ENCODE measurements around the gene DYNC1I1.

Gene DYNC1I1

DNA sequence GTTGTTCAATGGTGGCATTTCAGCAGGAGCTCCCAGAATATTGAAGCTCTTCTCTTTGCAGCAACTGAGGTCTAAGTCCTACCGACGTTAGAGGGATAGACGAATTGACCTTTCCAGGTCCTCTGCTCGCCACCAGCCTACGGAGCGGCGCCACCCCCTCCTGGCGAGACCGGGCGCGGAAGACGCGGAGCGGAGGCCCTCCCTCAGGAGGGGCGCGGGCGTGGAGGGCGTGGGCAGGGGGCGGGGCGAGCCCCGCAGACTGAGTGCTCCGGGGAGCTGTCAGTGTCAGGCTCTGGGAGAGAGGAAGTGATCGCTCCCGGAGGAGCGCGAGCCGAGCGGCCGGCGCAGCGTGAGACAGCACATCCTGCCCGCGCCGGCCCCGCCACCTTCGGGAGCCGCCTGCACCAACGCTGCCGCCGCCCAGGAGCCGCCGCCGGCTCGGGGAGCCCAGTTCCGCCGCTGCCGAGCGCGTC lies at the start of gene DYNC1I1:
Gene DYNC1I1 (plus strand): TSS at position 257 of the 473 bp plus-strand sequence. CDS start 32,176 bp downstream, outside the sequence.
- peak within 1 kb of the TSS; percentile 71 to 78 for H3K4me3 ChIP-seq (ENCODE audit: low read depth in 1 of 2, low read length in 2 of 2)
- H3K27ac ChIP-seq (ENCODE audit: low read length): no peak within 1 kb of the TSS
- no peaks in the 10 kb centered on the region for H3K27me3 ChIP-seq (ENCODE audit: low read depth, low read length)
- H3K4me1 ChIP-seq (ENCODE audit: control insufficient read depth in 1 of 2, insufficient read depth in 2 of 2, low read length in 2 of 2): peaks cover 0 to 12% of the 10 kb centered on the region in 2 donors
- H3K9me3 ChIP-seq (ENCODE audit: control insufficient read depth in 1 of 2, low read length in 2 of 2): no peaks in the 10 kb centered on the region
- no peaks in the 10 kb centered on the region for H3K36me3 ChIP-seq (ENCODE audit: control insufficient read depth in 1 of 2, insufficient read depth in 2 of 2, low read length in 2 of 2)

DNA sequence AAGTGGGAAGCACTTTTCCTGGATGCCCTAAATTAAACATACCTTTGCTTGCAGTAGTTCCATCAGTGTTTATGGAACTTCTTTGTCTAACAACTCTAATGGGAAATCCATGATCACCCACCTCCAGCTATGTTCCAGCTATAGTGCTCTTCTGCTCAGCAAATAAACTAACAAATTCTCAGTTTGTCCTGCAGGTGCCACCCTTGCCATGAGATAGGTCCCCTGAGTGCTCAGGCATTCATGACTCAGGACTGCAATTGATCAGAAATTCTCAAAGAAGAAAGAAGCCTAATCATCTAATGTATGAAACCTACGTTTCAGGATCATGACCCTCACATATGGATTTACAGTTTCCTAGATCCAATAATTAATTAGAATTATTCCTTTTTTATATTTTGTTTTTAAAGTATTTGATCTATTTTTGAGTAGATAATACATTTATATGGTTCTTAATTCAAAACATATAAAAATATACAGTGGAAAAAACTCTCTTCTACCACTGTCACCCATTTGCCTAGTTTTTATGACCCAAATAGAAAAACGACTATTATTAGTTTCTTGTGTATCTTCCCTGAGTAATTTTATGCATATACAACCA lies 48.7 kb upstream of the DYNC1I1 start:
- H3K27ac ChIP-seq (ENCODE audit: low read length): no peak overlapping the region
- no peaks in the 10 kb centered on the region for H3K4me1 ChIP-seq (ENCODE audit: control insufficient read depth in 1 of 2, insufficient read depth in 2 of 2, low read length in 2 of 2)
- no peaks in the 10 kb centered on the region for H3K36me3 ChIP-seq (ENCODE audit: control insufficient read depth in 1 of 2, insufficient read depth in 2 of 2, low read length in 2 of 2)
- no peaks in the 10 kb centered on the region for H3K27me3 ChIP-seq (ENCODE audit: low read depth, low read length)
- no peaks in the 10 kb centered on the region for H3K9me3 ChIP-seq (ENCODE audit: control insufficient read depth in 1 of 2, low read length in 2 of 2)
- no peak overlapping the region for H3K4me3 ChIP-seq (ENCODE audit: low read depth in 1 of 2, low read length in 2 of 2)

DNA sequence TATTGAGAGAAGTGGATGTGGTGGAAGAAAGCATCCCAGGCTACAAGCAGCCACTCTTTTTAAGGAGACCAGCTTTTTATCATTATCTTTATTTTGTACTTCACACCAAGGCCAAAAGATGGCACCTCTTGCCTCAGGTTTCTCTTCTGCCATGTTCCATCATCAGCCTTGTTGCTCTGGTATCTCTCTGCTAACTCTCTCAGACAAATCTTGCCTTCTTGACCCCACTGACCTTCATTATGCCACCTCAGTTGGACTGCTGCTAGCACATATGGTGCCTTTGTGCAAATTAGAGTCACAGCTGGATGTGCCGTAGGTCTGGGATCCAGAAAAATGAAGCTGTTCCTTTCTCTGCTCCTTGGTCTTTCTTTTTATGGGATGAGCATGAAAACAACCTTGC lies 47.1 kb upstream of the DYNC1I1 start:
- Histone ChIP-seq H3K27ac (ENCODE audit: low read length) (no peak overlapping the region), H3K4me3 (ENCODE audit: low read depth in 1 of 2, low read length in 2 of 2) (no peak overlapping the region), H3K9me3 (ENCODE audit: control insufficient read depth in 1 of 2, low read length in 2 of 2) (no peaks in the 10 kb centered on the region), H3K4me1 (ENCODE audit: control insufficient read depth in 1 of 2, insufficient read depth in 2 of 2, low read length in 2 of 2) (no peaks in the 10 kb centered on the region), H3K27me3 (ENCODE audit: low read depth, low read length) (no peaks in the 10 kb centered on the region), H3K36me3 (ENCODE audit: control insufficient read depth in 1 of 2, insufficient read depth in 2 of 2, low read length in 2 of 2) (no peaks in the 10 kb centered on the region)

DNA sequence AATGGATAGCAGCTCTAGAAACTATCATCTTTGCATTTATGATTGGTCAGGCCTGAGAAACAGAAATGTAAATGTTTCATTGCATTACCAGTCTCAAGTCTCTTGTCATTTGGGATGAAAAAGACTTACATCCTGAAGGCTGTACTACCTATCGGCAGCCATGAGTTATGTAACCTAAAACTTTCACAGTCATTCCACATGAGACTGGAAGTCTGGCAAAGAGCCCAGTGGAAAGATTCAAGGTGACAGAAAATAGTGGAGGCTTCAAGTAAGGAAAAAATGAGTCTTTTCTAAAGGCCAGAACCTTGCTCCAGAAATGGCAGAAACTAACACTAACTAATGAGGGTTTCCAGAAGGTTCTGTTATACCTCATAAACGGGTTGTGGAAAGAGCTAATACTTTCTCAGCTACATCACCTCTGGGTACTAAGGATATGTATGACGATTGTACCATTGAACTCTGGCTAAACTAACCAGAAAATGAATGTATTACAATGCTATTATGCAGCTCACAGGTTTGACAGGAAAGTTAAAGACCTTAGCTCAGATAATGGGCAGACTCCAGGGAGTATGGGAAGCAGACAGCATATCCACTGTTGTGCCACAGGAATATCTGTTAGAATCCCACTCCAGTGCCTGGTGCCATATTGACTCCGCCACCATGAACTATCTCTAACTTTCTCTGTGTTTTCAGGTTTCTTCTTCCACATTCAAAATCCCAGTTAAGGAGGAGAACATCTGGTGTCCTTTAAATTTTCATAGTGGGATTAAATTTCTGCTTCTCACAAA lies 41.7 kb upstream of the DYNC1I1 start:
- no peaks in the 10 kb centered on the region for H3K36me3 ChIP-seq (ENCODE audit: control insufficient read depth in 1 of 2, insufficient read depth in 2 of 2, low read length in 2 of 2)

DNA sequence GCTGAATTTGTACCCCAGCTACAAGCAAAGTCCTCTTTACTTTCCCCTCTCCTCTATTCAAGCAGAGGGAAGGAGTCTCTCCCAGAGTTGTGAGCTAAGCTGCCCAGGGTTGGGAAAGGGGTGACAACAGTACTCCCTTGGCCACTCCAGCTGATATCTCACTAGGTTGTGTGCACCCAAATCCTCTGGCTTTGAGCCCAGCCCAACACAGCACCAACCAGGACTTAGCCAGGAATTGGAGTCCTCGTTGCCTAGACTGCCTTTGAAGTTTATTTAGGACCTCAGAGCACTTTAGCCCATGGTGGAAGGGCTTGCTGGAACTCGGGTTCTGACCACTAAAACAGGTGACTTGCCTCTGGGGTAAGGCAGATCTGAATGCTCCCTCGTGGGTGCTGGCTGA lies 35.7 kb upstream of the DYNC1I1 start:
- H3K4me1 ChIP-seq (ENCODE audit: control insufficient read depth in 1 of 2, insufficient read depth in 2 of 2, low read length in 2 of 2): no peaks in the 10 kb centered on the region
- no peak overlapping the region for H3K27ac ChIP-seq (ENCODE audit: low read length)
- no peak overlapping the region for H3K4me3 ChIP-seq (ENCODE audit: low read depth in 1 of 2, low read length in 2 of 2)
- no peaks in the 10 kb centered on the region for H3K27me3 ChIP-seq (ENCODE audit: low read depth, low read length)
- H3K9me3 ChIP-seq (ENCODE audit: control insufficient read depth in 1 of 2, low read length in 2 of 2): no peaks in the 10 kb centered on the region
- no peaks in the 10 kb centered on the region for H3K36me3 ChIP-seq (ENCODE audit: control insufficient read depth in 1 of 2, insufficient read depth in 2 of 2, low read length in 2 of 2)

More for the DNA sequence above, 41.7 kb upstream of the DYNC1I1 start:
- Histone ChIP-seq H3K4me1 (ENCODE audit: control insufficient read depth in 1 of 2, insufficient read depth in 2 of 2, low read length in 2 of 2) (no peaks in the 10 kb centered on the region), H3K27ac (ENCODE audit: low read length) (no peak overlapping the region), H3K9me3 (ENCODE audit: control insufficient read depth in 1 of 2, low read length in 2 of 2) (no peaks in the 10 kb centered on the region), H3K27me3 (ENCODE audit: low read depth, low read length) (no peaks in the 10 kb centered on the region), H3K4me3 (ENCODE audit: low read depth in 1 of 2, low read length in 2 of 2) (no peak overlapping the region)

DNA sequence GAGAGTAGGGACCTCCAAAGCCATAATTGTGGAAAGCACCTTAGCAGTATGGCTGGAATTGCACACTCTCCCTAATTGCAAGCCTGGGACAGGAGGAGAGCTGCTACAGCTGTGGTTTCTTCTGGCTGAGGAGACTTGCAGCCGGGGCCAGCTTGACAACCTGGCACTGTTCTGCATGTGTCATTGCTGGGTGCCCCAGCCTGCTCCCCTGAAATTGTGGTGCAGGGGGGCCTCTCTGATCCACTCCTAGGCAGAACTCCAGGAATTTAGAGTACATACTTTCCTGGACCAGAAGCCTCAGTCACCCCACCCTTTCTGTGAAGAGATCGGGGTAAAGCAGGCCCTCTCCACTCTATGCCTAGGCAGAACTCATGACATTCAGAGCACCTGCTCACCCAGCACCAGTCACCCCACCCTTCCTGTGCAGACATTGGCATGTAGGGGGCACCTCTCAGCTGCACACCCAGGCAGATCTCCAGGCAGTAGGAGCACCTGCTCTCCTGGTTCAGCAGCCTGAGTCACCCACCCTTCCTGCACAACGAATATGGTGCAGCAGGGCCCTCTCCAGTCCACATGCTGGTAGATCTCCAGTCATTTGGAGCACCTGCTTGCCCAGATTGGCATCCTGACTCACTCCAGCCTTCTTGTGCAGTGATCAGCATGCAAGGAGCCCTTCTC lies 34.4 kb upstream of the DYNC1I1 start:
- Histone ChIP-seq H3K4me3 (ENCODE audit: low read depth in 1 of 2, low read length in 2 of 2) (no peak overlapping the region), H3K27ac (ENCODE audit: low read length) (no peak overlapping the region), H3K36me3 (ENCODE audit: control insufficient read depth in 1 of 2, insufficient read depth in 2 of 2, low read length in 2 of 2) (no peaks in the 10 kb centered on the region), H3K9me3 (ENCODE audit: control insufficient read depth in 1 of 2, low read length in 2 of 2) (no peaks in the 10 kb centered on the region), H3K27me3 (ENCODE audit: low read depth, low read length) (no peaks in the 10 kb centered on the region), H3K4me1 (ENCODE audit: control insufficient read depth in 1 of 2, insufficient read depth in 2 of 2, low read length in 2 of 2) (no peaks in the 10 kb centered on the region)

DNA sequence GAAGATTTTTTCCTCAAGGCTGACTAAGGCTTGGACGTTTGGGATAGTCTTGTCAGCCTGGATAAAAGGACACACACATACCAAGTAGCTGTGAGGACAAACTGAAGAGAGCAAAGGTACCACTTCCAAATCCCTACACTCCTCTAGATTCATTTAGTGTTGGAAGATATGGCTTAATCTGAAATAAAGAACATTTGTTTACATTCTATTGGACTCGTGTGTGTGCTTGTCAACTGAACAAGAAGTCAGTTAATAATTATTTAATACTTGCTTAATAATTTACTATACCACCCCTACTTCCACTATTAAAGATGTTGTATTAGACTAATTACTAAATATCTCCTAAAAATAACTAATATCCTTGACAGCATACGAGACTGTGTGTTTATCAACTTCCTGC lies 23.3 kb upstream of the DYNC1I1 start:
- Histone ChIP-seq H3K4me3 (ENCODE audit: low read depth in 1 of 2, low read length in 2 of 2) (no peak overlapping the region), H3K36me3 (ENCODE audit: control insufficient read depth in 1 of 2, insufficient read depth in 2 of 2, low read length in 2 of 2) (no peaks in the 10 kb centered on the region), H3K9me3 (ENCODE audit: control insufficient read depth in 1 of 2, low read length in 2 of 2) (no peaks in the 10 kb centered on the region), H3K27me3 (ENCODE audit: low read depth, low read length) (no peaks in the 10 kb centered on the region), H3K27ac (ENCODE audit: low read length) (no peak overlapping the region), H3K4me1 (ENCODE audit: control insufficient read depth in 1 of 2, insufficient read depth in 2 of 2, low read length in 2 of 2) (no peaks in the 10 kb centered on the region)

DNA sequence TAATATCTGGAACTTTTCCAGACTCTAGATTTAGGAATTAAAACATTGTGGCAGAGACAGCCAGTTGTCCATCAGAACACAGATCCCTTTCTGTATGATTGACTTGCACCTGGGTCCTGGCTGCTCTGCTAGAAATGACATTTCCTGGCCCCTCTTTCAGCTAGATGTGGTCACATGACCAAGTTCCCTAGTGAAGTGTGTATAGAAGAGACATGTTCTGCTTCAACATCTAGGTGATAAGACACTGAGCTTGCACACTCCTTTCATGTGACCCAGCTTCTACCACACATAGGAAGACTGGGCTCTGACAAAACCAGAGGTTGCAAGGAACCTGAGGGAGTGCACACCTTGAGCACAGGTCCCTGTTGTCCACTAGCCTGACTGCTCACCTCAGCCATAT lies 22.8 kb upstream of the DYNC1I1 start:
- Histone ChIP-seq H3K4me3 (ENCODE audit: low read depth in 1 of 2, low read length in 2 of 2) (no peak overlapping the region), H3K36me3 (ENCODE audit: control insufficient read depth in 1 of 2, insufficient read depth in 2 of 2, low read length in 2 of 2) (no peaks in the 10 kb centered on the region), H3K27me3 (ENCODE audit: low read depth, low read length) (no peaks in the 10 kb centered on the region), H3K27ac (ENCODE audit: low read length) (no peak overlapping the region), H3K4me1 (ENCODE audit: control insufficient read depth in 1 of 2, insufficient read depth in 2 of 2, low read length in 2 of 2) (no peaks in the 10 kb centered on the region), H3K9me3 (ENCODE audit: control insufficient read depth in 1 of 2, low read length in 2 of 2) (no peaks in the 10 kb centered on the region)

DNA sequence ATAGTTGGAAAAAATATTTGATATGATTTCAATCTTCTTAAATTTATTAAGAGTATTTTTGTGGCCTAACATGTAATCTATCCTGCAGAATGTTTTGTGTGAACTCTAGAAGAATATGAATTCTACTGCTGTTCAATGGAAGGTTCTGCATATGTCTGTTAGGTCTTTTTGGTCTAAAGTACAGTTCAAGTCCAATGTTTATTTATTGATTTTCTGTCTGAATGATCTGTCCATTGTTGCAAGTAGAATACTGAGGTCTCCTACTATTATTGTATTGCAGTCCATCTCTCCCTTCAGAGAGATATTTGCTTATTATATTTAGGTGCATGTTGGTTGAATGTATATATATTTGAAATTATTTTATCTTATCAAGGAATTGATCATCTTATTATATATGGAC lies 18.9 kb upstream of the DYNC1I1 start:
- no peak overlapping the region for H3K4me3 ChIP-seq (ENCODE audit: low read depth in 1 of 2, low read length in 2 of 2)
- H3K9me3 ChIP-seq (ENCODE audit: control insufficient read depth in 1 of 2, low read length in 2 of 2): no peaks in the 10 kb centered on the region
- H3K27ac ChIP-seq (ENCODE audit: low read length): no peak overlapping the region
- H3K27me3 ChIP-seq (ENCODE audit: low read depth, low read length): no peaks in the 10 kb centered on the region
- H3K36me3 ChIP-seq (ENCODE audit: control insufficient read depth in 1 of 2, insufficient read depth in 2 of 2, low read length in 2 of 2): no peaks in the 10 kb centered on the region
- H3K4me1 ChIP-seq (ENCODE audit: control insufficient read depth in 1 of 2, insufficient read depth in 2 of 2, low read length in 2 of 2): no peaks in the 10 kb centered on the region

DNA sequence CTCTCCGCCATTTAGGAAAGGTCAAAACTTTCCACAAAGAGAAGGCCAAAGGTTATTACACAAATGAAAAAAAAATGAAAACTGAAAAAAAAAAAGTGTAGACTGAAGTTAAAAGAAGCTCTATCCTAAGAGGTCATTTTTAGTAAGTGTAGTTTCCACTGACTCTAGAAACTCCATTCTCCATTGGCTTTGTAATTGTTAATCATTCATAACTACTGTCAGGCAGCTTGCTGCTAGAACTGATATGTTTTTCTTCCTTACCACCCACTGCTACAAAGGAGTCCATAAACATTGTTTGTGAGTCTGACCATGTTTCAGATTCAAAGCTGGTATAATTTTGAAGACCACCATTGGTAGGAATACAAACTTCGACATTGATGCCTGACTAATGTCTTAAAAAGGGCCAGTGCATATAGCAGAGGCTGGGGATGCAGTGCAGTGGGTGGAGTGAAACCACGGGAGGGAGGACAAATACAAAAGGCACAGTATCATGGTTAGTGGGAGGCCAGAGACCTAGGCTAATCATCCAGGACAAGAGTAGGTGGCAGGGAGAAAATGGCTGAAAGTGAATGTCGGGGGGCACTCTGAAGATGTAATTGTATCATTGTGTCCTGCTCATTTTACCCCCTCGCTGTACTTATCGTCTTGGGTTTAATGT lies 16.9 kb upstream of the DYNC1I1 start:
- no peaks in the 10 kb centered on the region for H3K27me3 ChIP-seq (ENCODE audit: low read depth, low read length)
- no peak overlapping the region for H3K4me3 ChIP-seq (ENCODE audit: low read depth in 1 of 2, low read length in 2 of 2)
- H3K4me1 ChIP-seq (ENCODE audit: control insufficient read depth in 1 of 2, insufficient read depth in 2 of 2, low read length in 2 of 2): no peaks in the 10 kb centered on the region
- H3K9me3 ChIP-seq (ENCODE audit: control insufficient read depth in 1 of 2, low read length in 2 of 2): no peaks in the 10 kb centered on the region
- H3K27ac ChIP-seq (ENCODE audit: low read length): no peak overlapping the region
- H3K36me3 ChIP-seq (ENCODE audit: control insufficient read depth in 1 of 2, insufficient read depth in 2 of 2, low read length in 2 of 2): no peaks in the 10 kb centered on the region

DNA sequence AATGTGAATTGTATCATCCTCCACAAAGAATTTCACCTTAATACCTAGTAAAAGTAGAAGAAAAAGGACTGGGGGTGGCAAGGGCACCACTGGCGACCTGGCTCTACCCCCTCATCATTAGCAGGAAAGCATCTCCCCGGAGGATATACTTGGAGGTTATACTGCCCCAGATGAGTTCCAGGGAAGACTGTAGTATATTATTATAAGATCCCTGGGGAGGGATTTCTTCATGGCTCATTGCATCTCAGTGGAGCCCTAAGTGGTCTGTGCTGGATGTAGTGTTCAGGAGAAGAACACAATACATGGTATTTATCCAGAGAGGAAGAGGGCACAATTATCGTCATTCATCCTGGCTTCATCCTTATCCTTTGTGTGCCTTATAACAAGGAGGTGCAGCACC lies 14.2 kb upstream of the DYNC1I1 start:
- Histone ChIP-seq H3K27ac (ENCODE audit: low read length) (no peak overlapping the region), H3K36me3 (ENCODE audit: control insufficient read depth in 1 of 2, insufficient read depth in 2 of 2, low read length in 2 of 2) (no peaks in the 10 kb centered on the region), H3K4me3 (ENCODE audit: low read depth in 1 of 2, low read length in 2 of 2) (no peak overlapping the region), H3K4me1 (ENCODE audit: control insufficient read depth in 1 of 2, insufficient read depth in 2 of 2, low read length in 2 of 2) (no peaks in the 10 kb centered on the region), H3K27me3 (ENCODE audit: low read depth, low read length) (no peaks in the 10 kb centered on the region), H3K9me3 (ENCODE audit: control insufficient read depth in 1 of 2, low read length in 2 of 2) (no peaks in the 10 kb centered on the region)

Measured in muscle layer of duodenum (tissue), 2 donors.